ENCODE data around the gene MBOAT1. TPM values are rescaled to one million over a fixed set of nuclear protein-coding genes. Genes with fewer than 3 reads are reported as not detected.

MBOAT1 gene
- polyA plus RNA-seq, 1 donor (not counting 4 experiments of a cell fraction or from before 2014, with no cell fraction given): 4.9 TPM

- H3K36me3 ChIP-seq (ENCODE audit: control insufficient read depth in 2 of 2, extremely low read depth in 1 of 2, insufficient read depth in 2 of 2, low read length in 2 of 2): no peaks in the 10 kb centered on the region
Measured at GRCh38 chr6:20126789-20127653, 85.2 kb downstream of the MBOAT1 start.

GRCh38 chr6:20126102-20126752, 86.0 kb downstream of the MBOAT1 start:
- FAIRE-seq: no peak
- no peaks in the 10 kb centered on the region for H3K4me1 ChIP-seq (ENCODE audit: control insufficient read depth, extremely low read depth, insufficient read depth, low read length)
- no peaks in the 10 kb centered on the region for H4K20me1 ChIP-seq (ENCODE audit: control insufficient read depth, extremely low read depth, insufficient read depth, low read length)
- TF ChIP-seq EZH2 (IDR thresholded peaks at IDR 0.05; ENCODE audit: low read length): no peak
- TF ChIP-seq CTCF (optimal IDR thresholded peaks at IDR 0.05 in 1 of 3, IDR thresholded peaks at IDR 0.05 in 1 of 3, conservative IDR thresholded peaks at IDR 0.05 in 1 of 3; ENCODE audit: extremely low read depth in 1 of 3, insufficient read depth in 2 of 3, low read length in 3 of 3): no peak
- no peaks in the 10 kb centered on the region for H3K9me1 ChIP-seq (ENCODE audit: control insufficient read depth, extremely low read depth, insufficient read depth, low read length)
- no peaks in the 10 kb centered on the region for H3K27me3 ChIP-seq (ENCODE audit: control insufficient read depth, extremely low read depth, insufficient read depth, low read length)
- H3K9ac ChIP-seq (ENCODE audit: control insufficient read depth, extremely low read depth, insufficient read depth, low read length): no peak overlapping the region
- no peaks in the 10 kb centered on the region for H3K9me3 ChIP-seq (ENCODE audit: control insufficient read depth, low read depth, low read length)
- H3K36me3 ChIP-seq (ENCODE audit: control insufficient read depth in 2 of 2, extremely low read depth in 1 of 2, insufficient read depth in 2 of 2, low read length in 2 of 2): no peaks in the 10 kb centered on the region
- no peak overlapping the region for H3K27ac ChIP-seq (ENCODE audit: control insufficient read depth, insufficient read depth, low read length)
- no peaks in the 10 kb centered on the region for H3K79me2 ChIP-seq (ENCODE audit: control insufficient read depth, insufficient read depth, low read length)
- no peak for DNase-seq (ENCODE audit: low read depth, low spot score)
- no peak overlapping the region for H2AFZ ChIP-seq (ENCODE audit: control insufficient read depth, low read length)
- dilution Hi-C loops (cut with MboI; ENCODE audit: extremely low pct_ligation_motif_present, low sequenced_read_pairs): no loop called here
- H3K4me3 ChIP-seq (ENCODE audit: control insufficient read depth in 2 of 3, extremely low read depth in 1 of 3, insufficient read depth in 2 of 3, low read depth in 1 of 3, low read length in 3 of 3): no peak overlapping the region
- H3K4me2 ChIP-seq (ENCODE audit: control insufficient read depth, extremely low read depth, insufficient read depth, low read depth, low read length): no peak overlapping the region

More at GRCh38 chr6:20126789-20127653, 85.2 kb downstream of the MBOAT1 start:
- Histone ChIP-seq H3K27ac (ENCODE audit: control insufficient read depth, insufficient read depth, low read length) (no peak overlapping the region), H3K79me2 (ENCODE audit: control insufficient read depth, insufficient read depth, low read length) (no peaks in the 10 kb centered on the region), H4K20me1 (ENCODE audit: control insufficient read depth, extremely low read depth, insufficient read depth, low read length) (no peaks in the 10 kb centered on the region), H3K4me2 (ENCODE audit: control insufficient read depth, extremely low read depth, insufficient read depth, low read depth, low read length) (no peak overlapping the region), H3K27me3 (ENCODE audit: control insufficient read depth, extremely low read depth, insufficient read depth, low read length) (no peaks in the 10 kb centered on the region), H2AFZ (ENCODE audit: control insufficient read depth, low read length) (no peak overlapping the region), H3K9me1 (ENCODE audit: control insufficient read depth, extremely low read depth, insufficient read depth, low read length) (no peaks in the 10 kb centered on the region), H3K4me3 (ENCODE audit: control insufficient read depth in 2 of 3, extremely low read depth in 1 of 3, insufficient read depth in 2 of 3, low read depth in 1 of 3, low read length in 3 of 3) (no peak overlapping the region), H3K4me1 (ENCODE audit: control insufficient read depth, extremely low read depth, insufficient read depth, low read length) (no peaks in the 10 kb centered on the region), H3K9me3 (ENCODE audit: control insufficient read depth, low read depth, low read length) (no peaks in the 10 kb centered on the region), H3K9ac (ENCODE audit: control insufficient read depth, extremely low read depth, insufficient read depth, low read length) (no peak overlapping the region)
- dilution Hi-C loops (cut with MboI; ENCODE audit: extremely low pct_ligation_motif_present, low sequenced_read_pairs): no loop called here
- peak; percentile 93 to 98 (median 98) for TF ChIP-seq CTCF (optimal IDR thresholded peaks at IDR 0.05 in 1 of 3, IDR thresholded peaks at IDR 0.05 in 1 of 3, conservative IDR thresholded peaks at IDR 0.05 in 1 of 3; ENCODE audit: extremely low read depth in 1 of 3, insufficient read depth in 2 of 3, low read length in 3 of 3)
- TF ChIP-seq EZH2 (IDR thresholded peaks at IDR 0.05; ENCODE audit: low read length): no peak
- FAIRE-seq (no peak), DNase-seq (ENCODE audit: low read depth, low spot score) (no peak)
